ENCODE data around the gene BBS2. TPM values are rescaled to one million over a fixed set of nuclear protein-coding genes. Genes with fewer than 3 reads are reported as not detected.

Gene BBS2
- total and polyA plus RNA-seq, 2 donors = 36.2 to 49.2 TPM

- Histone ChIP-seq H3K9me3 (ENCODE audit: control insufficient read depth in 2 of 2, insufficient read depth in 1 of 2, low read length in 1 of 2) (no peaks in the 10 kb centered on the region), H3K4me3 (ENCODE audit: low read length in 2 of 2) (no peak overlapping the region), H3K27me3 (ENCODE audit: control insufficient read depth in 2 of 2, insufficient read depth in 1 of 2, low read length in 1 of 2) (peaks cover 0 to 1% of the 10 kb centered on the region in 2 donors), H3K36me3 (ENCODE audit: control insufficient read depth in 2 of 2, insufficient read depth in 2 of 2, low read length in 1 of 2) (no peaks in the 10 kb centered on the region), H3K4me1 (ENCODE audit: control insufficient read depth in 2 of 2, insufficient read depth in 2 of 2, low read length in 2 of 2) (peaks cover 9% of the 10 kb centered on the region in 2 donors), H3K27ac (ENCODE audit: low read depth in 1 of 2, low read length in 1 of 2) (no peak overlapping the region)
- no peak for DNase-seq (ENCODE audit: low read depth in 6 of 9, low spot score in 9 of 9)
- 64% methylated on average over 11 of the region's 11 CpGs for WGBS
Observed at GRCh38 chr16:56551796-56552738, 32.2 kb upstream of the BBS2 start.

GRCh38 chr16:56549744-56550385, 30.0 kb upstream of the BBS2 start:
- Histone ChIP-seq H3K27me3 (ENCODE audit: control insufficient read depth in 2 of 2, insufficient read depth in 1 of 2, low read length in 1 of 2) (peaks cover 0 to 2% of the 10 kb centered on the region in 2 donors), H3K4me3 (ENCODE audit: low read length in 2 of 2) (no peak overlapping the region), H3K27ac (ENCODE audit: low read depth in 1 of 2, low read length in 1 of 2) (no peak overlapping the region), H3K9me3 (ENCODE audit: control insufficient read depth in 2 of 2, insufficient read depth in 1 of 2, low read length in 1 of 2) (no peaks in the 10 kb centered on the region), H3K4me1 (ENCODE audit: control insufficient read depth in 2 of 2, insufficient read depth in 2 of 2, low read length in 2 of 2) (peaks cover 10 to 11% of the 10 kb centered on the region in 2 donors), H3K36me3 (ENCODE audit: control insufficient read depth in 2 of 2, insufficient read depth in 2 of 2, low read length in 1 of 2) (no peaks in the 10 kb centered on the region)
- WGBS = 95% methylated on average over 5 of the region's 5 CpGs
- no peak for DNase-seq (ENCODE audit: low read depth in 6 of 9, low spot score in 9 of 9)

DNA sequence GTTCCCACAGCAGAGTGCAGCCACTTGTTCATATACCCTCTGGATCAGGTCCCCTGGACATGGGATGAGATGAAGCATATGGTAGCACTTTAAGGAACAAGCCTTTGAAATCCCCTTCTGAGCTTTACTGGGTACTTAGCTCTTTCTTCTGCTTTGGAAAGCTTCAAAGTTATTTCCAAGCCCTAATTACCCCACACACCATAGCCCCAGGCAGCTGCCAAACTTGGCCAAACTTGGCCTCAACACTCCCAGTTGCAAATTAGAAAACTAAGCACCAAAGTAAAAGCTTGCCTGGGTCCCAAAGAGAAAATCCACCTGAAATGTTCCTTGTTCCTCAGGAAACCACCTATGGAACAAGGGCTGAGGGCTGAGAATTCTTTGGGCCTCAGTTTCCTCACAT, 29.3 kb upstream of the BBS2 start:
- DNase-seq (ENCODE audit: low read depth in 6 of 9, low spot score in 9 of 9) = no peak
- no peak overlapping the region for H3K4me3 ChIP-seq (ENCODE audit: low read length in 2 of 2)
- H3K36me3 ChIP-seq (ENCODE audit: control insufficient read depth in 2 of 2, insufficient read depth in 2 of 2, low read length in 1 of 2) = no peaks in the 10 kb centered on the region
- H3K27me3 ChIP-seq (ENCODE audit: control insufficient read depth in 2 of 2, insufficient read depth in 1 of 2, low read length in 1 of 2) = peaks cover 0 to 2% of the 10 kb centered on the region in 2 donors
- no peak overlapping the region for H3K27ac ChIP-seq (ENCODE audit: low read depth in 1 of 2, low read length in 1 of 2)
- H3K4me1 ChIP-seq (ENCODE audit: control insufficient read depth in 2 of 2, insufficient read depth in 2 of 2, low read length in 2 of 2) = peaks cover 10 to 11% of the 10 kb centered on the region in 2 donors
- H3K9me3 ChIP-seq (ENCODE audit: control insufficient read depth in 2 of 2, insufficient read depth in 1 of 2, low read length in 1 of 2) = no peaks in the 10 kb centered on the region

- peaks cover 10 to 11% of the 10 kb centered on the region in 2 donors for H3K4me1 ChIP-seq (ENCODE audit: control insufficient read depth in 2 of 2, insufficient read depth in 2 of 2, low read length in 2 of 2)
- H3K27me3 ChIP-seq (ENCODE audit: control insufficient read depth in 2 of 2, insufficient read depth in 1 of 2, low read length in 1 of 2) = peaks cover 0 to 2% of the 10 kb centered on the region in 2 donors
- no peaks in the 10 kb centered on the region for H3K36me3 ChIP-seq (ENCODE audit: control insufficient read depth in 2 of 2, insufficient read depth in 2 of 2, low read length in 1 of 2)
- no peaks in the 10 kb centered on the region for H3K9me3 ChIP-seq (ENCODE audit: control insufficient read depth in 2 of 2, insufficient read depth in 1 of 2, low read length in 1 of 2)
- 94% methylated on average over 4 of the region's 4 CpGs for WGBS
- no peak overlapping the region for H3K27ac ChIP-seq (ENCODE audit: low read depth in 1 of 2, low read length in 1 of 2)
- H3K4me3 ChIP-seq (ENCODE audit: low read length in 2 of 2) = no peak overlapping the region
- DNase-seq (ENCODE audit: low read depth in 6 of 9, low spot score in 9 of 9) = no peak
Observed at GRCh38 chr16:56547949-56548567, 28.2 kb upstream of the BBS2 start.

GRCh38 chr16:56547120-56547948, 27.5 kb upstream of the BBS2 start:
- Histone ChIP-seq H3K4me3 (ENCODE audit: low read length in 2 of 2) (no peak overlapping the region), H3K27me3 (ENCODE audit: control insufficient read depth in 2 of 2, insufficient read depth in 1 of 2, low read length in 1 of 2) (peaks cover 0 to 5% of the 10 kb centered on the region in 2 donors), H3K9me3 (ENCODE audit: control insufficient read depth in 2 of 2, insufficient read depth in 1 of 2, low read length in 1 of 2) (no peaks in the 10 kb centered on the region), H3K36me3 (ENCODE audit: control insufficient read depth in 2 of 2, insufficient read depth in 2 of 2, low read length in 1 of 2) (no peaks in the 10 kb centered on the region), H3K27ac (ENCODE audit: low read depth in 1 of 2, low read length in 1 of 2) (no peak overlapping the region), H3K4me1 (ENCODE audit: control insufficient read depth in 2 of 2, insufficient read depth in 2 of 2, low read length in 2 of 2) (peaks cover 10 to 11% of the 10 kb centered on the region in 2 donors)
- WGBS = 69% methylated on average over 12 of the region's 12 CpGs
- peak in 6 of 9 donors; percentile 1 to 44 (median 7) for DNase-seq (ENCODE audit: low read depth in 6 of 9, low spot score in 9 of 9)

DNA sequence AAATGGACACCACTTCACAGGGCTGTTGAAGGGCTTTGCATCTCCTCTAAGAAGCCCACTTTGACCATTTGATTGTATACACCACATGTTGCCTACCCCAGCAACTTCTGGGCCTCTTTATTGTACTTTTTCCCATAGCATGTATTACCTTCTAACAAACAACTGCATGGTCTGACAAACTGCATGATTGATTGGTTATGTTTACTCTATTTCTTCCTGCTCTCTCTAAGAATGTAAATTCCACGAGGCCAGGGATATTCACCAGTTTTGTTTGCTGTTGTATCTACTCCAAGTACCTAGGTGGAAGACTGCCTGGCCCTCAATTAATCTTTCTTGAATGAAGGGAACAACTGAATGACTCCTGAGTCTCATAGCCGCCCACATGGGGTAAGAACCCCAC, 22.2 kb upstream of the BBS2 start:
- WGBS = 39% methylated on average over 2 of the region's 2 CpGs
- no peak for DNase-seq (ENCODE audit: low read depth in 6 of 9, low spot score in 9 of 9)

DNA sequence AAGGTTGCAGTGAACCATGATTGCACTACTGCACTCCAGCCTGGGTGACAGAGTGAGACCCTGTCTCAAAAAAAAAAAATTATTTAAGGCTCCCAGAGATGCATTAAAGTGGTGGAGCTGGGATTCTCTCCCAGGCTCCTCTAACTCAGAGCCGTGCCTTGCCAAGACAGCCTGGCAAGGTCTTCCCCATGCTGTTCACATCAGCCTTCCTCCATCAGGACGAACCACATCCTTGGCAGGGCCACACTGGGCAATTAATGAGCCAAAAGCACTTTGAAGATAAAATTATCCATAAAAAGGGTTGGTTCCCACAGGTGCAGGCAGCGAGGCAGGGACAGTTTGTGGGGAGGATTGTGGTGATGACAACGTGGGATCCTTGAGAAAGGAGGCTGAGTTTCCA, 19.8 kb upstream of the BBS2 start:
- peaks cover 2 to 9% of the 10 kb centered on the region in 2 donors for H3K27me3 ChIP-seq (ENCODE audit: control insufficient read depth in 2 of 2, insufficient read depth in 1 of 2, low read length in 1 of 2)
- no peaks in the 10 kb centered on the region for H3K36me3 ChIP-seq (ENCODE audit: control insufficient read depth in 2 of 2, insufficient read depth in 2 of 2, low read length in 1 of 2)
- no peak overlapping the region for H3K27ac ChIP-seq (ENCODE audit: low read depth in 1 of 2, low read length in 1 of 2)
- WGBS = 75% methylated on average over 4 of the region's 4 CpGs
- H3K4me1 ChIP-seq (ENCODE audit: control insufficient read depth in 2 of 2, insufficient read depth in 2 of 2, low read length in 2 of 2) = no peaks in the 10 kb centered on the region
- H3K9me3 ChIP-seq (ENCODE audit: control insufficient read depth in 2 of 2, insufficient read depth in 1 of 2, low read length in 1 of 2) = no peaks in the 10 kb centered on the region
- no peak for DNase-seq (ENCODE audit: low read depth in 6 of 9, low spot score in 9 of 9)
- H3K4me3 ChIP-seq (ENCODE audit: low read length in 2 of 2) = no peak overlapping the region

More for the DNA sequence above, 22.2 kb upstream of the BBS2 start:
- Histone ChIP-seq H3K4me1 (ENCODE audit: control insufficient read depth in 2 of 2, insufficient read depth in 2 of 2, low read length in 2 of 2) (peaks cover under 1 to 2% of the 10 kb centered on the region in 2 donors), H3K4me3 (ENCODE audit: low read length in 2 of 2) (no peak overlapping the region), H3K27me3 (ENCODE audit: control insufficient read depth in 2 of 2, insufficient read depth in 1 of 2, low read length in 1 of 2) (peaks cover 0 to 5% of the 10 kb centered on the region in 2 donors), H3K9me3 (ENCODE audit: control insufficient read depth in 2 of 2, insufficient read depth in 1 of 2, low read length in 1 of 2) (no peaks in the 10 kb centered on the region), H3K27ac (ENCODE audit: low read depth in 1 of 2, low read length in 1 of 2) (no peak overlapping the region), H3K36me3 (ENCODE audit: control insufficient read depth in 2 of 2, insufficient read depth in 2 of 2, low read length in 1 of 2) (no peaks in the 10 kb centered on the region)

GRCh38 chr16:56538331-56538730, 18.5 kb upstream of the BBS2 start:
- no peaks in the 10 kb centered on the region for H3K9me3 ChIP-seq (ENCODE audit: control insufficient read depth in 2 of 2, insufficient read depth in 1 of 2, low read length in 1 of 2)
- H3K4me3 ChIP-seq (ENCODE audit: low read length in 2 of 2) = no peak overlapping the region
- peaks cover 2 to 14% of the 10 kb centered on the region in 2 donors for H3K27me3 ChIP-seq (ENCODE audit: control insufficient read depth in 2 of 2, insufficient read depth in 1 of 2, low read length in 1 of 2)
- 97% methylated on average over 7 of the region's 7 CpGs for WGBS
- no peaks in the 10 kb centered on the region for H3K36me3 ChIP-seq (ENCODE audit: control insufficient read depth in 2 of 2, insufficient read depth in 2 of 2, low read length in 1 of 2)
- no peak for DNase-seq (ENCODE audit: low read depth in 6 of 9, low spot score in 9 of 9)
- no peaks in the 10 kb centered on the region for H3K4me1 ChIP-seq (ENCODE audit: control insufficient read depth in 2 of 2, insufficient read depth in 2 of 2, low read length in 2 of 2)
- H3K27ac ChIP-seq (ENCODE audit: low read depth in 1 of 2, low read length in 1 of 2) = no peak overlapping the region
